A549 treated with AZD9567 at 1 μM for 4 hours (cell line): ENCODE measurements around the gene TSPAN2. TPM values are rescaled to one million over a fixed set of nuclear protein-coding genes. Genes with fewer than 3 reads are reported as not detected.

Experiments
- total RNA-seq: library from RNA; stranded (reverse); fragments of 200-300 nt; extraction: Qiagen RNA extraction; gene quantifications from 5 replicates; pipeline ENCODE4 v1.2.3, GENCODE V29; 2022; ENCODE audit not compliant: insufficient read depth

TSPAN2 gene
- 0.70 to 1.3 TPM (median 0.81 TPM) in 4 of 5 replicates, not detected in the other for total RNA-seq

DNA sequence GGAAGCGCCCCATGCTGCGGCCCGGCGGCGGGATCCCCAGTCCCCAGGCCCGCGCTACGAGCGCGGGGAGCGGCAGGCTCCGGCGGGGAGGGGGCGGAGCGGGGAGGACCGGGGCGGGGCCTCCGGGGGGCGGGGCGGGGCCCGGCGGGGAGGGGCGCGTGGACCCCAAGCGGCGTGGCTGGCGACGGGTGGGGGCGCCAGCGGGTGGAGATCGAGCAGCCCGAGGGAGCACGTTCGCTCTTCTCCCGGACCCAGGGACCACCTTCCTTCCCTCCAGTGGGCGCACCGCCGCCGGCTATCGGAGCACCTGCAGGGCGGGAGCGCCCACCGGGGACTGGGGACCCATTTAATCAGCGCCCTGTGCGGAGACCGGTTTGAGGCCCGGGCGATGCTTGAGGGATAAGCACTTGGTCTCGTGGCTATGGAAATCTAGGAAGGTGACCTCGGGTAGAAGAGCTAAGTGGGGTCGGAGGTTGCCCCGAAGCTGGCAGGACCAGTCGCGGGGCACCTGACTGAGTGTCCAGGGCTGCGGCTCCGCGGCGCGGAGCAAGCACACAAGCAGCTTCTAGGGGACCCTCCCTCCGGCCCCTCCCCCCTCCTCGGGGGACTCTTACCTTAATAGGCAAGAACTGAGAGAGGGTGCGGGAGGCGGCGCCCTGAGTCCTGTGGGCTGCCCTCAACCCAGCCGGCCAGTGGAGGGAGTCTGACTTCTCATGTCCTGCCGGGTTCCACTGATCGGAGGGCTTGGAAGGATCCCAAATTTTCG is at the start of gene TSPAN2:
TSPAN2 (minus strand) TSS at position 84 of the 766 bp plus-strand sequence; CDS start at position 13, 71 bp downstream.

GRCh38 chr1:115029526-115029925 is 59.8 kb downstream of the TSPAN2 start, which contains the start of gene TSHB:
Gene TSHB, plus strand, starts transcription at chr1:115029826. Its CDS starts 3,537 bp downstream, at chr1:115033363.

Other genes with a start within 250 kb of the TSPAN2 start
- not detected in 5 replicates for gene SYCP1, start 234.6 kb downstream of the TSPAN2 start, total RNA-seq
- gene TSHB, start 59.7 kb downstream of the TSPAN2 start, total RNA-seq, result not detected in 5 replicates
- 1.00 to 1.4 TPM (median 1.3 TPM) in 4 of 5 replicates, not detected in the other for gene NGF, start 248.7 kb upstream of the TSPAN2 start, total RNA-seq